GM13977 (cell line): Measurements from ENCODE around the gene CFL1.
A peak's percentile ranks its signal among the peaks of the same experiment; 100 is the strongest.

ENCODE experiments used
- DNase-seq: peaks from one replicate; pipeline ENCODE4 v3.0.0; 2012; ENCODE audit warnings: low spot score
- CTCF ChIP-seq: IDR thresholded peaks from 2 replicates; pipeline ENCODE4 v1.5.1; 2012; ENCODE audit warnings: mild to moderate bottlenecking, control low read depth; ENCODE audit not compliant: insufficient read depth; ENCODE audit errors: extremely low read depth, missing control alignments
- in situ Hi-C: fragments of 300-500 bp; cut with MboI; formaldehyde crosslinking; loops from one replicate; pipeline ENCODE4 v1.12.0; 2022; ENCODE audit warnings: low sequenced_read_pairs, low pct_unique_long_range_greater_than_20kb, mixed read lengths, inconsistent platforms; ENCODE audit not compliant: unreplicated experiment

The CFL1 gene

DNA sequence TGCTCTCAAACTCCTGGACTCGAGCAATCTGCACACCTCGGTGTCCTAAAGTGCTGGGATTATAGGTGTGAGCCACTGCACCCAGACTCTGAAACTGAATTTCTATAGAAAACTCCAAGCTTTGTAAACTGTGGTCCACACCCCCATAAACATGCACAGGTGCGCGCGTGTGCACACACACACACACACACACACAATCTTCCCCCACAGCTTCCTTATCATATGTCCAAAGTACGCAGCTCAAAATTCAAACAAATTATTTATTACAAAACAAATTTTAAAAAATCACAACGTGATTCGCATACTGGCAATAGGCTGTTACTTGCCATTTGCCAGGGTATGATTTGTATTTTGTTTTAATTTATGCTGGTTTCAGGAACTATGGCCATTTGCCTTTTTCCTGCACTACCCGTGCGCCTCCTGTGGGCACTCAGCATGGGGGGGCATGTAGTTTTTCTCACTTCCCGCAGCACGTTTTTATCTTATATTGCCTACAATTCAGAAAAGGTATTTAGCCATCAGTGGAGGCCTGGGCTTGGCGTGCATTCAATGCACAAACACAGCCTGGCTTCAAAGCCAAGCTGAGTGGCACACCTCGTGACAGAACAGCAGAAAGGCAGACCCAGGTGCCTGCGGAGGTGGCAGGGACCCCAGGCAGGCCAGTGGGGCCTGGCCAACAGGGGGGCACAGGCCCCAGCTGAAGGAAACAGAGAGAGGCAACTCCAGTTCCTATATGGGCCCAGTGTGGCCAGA, 35.0 kb downstream of the CFL1 start:
- DNase-seq: no peak
- in situ Hi-C loops: no loop called here
- TF ChIP-seq CTCF: no peak

- DNase-seq: no peak
- in situ Hi-C loops: no loop called here
- no peak for TF ChIP-seq CTCF
Observed at GRCh38 chr11:65821107-65821506, 36.9 kb downstream of the CFL1 start.

- in situ Hi-C loops: loop anchor here (10.0 kb wide), 1 partner anchor 103 kb away; the partner anchor contains the start of gene KAT5
- peak; percentile 95 for DNase-seq
- peak; percentile 100 for TF ChIP-seq CTCF
Observed at GRCh38 chr11:65817835-65818680, 39.9 kb downstream of the CFL1 start.

DNA sequence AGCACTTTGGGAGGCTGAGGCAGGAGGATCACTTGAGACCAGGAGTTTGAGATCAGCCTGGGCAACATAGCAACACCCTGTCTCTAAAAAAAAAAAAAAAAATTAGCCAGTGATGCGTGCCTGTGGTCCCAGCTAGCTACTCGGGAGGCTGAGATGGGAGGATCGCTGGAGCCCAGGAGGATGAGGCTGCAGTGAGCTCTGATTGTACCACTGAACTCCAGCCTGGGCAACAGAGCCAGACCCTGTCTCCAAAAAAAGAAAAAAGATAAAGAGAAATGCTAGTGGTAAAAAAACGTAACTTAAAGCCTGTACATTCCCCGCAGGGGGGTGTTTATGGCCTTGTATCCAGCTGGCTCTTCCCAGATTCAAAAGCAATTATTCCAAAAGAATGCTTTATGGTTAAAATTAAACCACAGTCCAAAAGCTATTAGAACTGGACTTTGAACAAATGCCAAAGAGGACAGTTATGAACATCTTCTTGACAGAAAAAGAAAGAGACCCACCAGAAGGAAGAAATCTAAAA, 40.6 kb downstream of the CFL1 start:
- no peak for TF ChIP-seq CTCF
- in situ Hi-C loops: loop anchor here (10.0 kb wide), 1 partner anchor 103 kb away; the partner anchor contains the start of gene KAT5
- no peak for DNase-seq

- no peak for TF ChIP-seq CTCF
- in situ Hi-C loops: loop anchor here (10.0 kb wide), 1 partner anchor 102 kb away; the partner anchor contains the start of gene KAT5
- no peak for DNase-seq
Observed at GRCh38 chr11:65816696-65817095, 41.3 kb downstream of the CFL1 start.

- in situ Hi-C loops: loop anchor here (10.0 kb wide), 1 partner anchor 100 kb away; the partner anchor contains the start of gene KAT5
Observed at GRCh38 chr11:65814986-65815565, 42.9 kb downstream of the CFL1 start.

More at GRCh38 chr11:65814986-65815565, 42.9 kb downstream of the CFL1 start:
- no peak for DNase-seq
- no peak for TF ChIP-seq CTCF
